GM21423 (cell line): ENCODE data around the gene NUDC.
"Not testable (repeated sequence)": the region's sequence is repeated elsewhere in the genome, so short reads cannot be mapped to it uniquely, and the experiment has no call there.

ENCODE experiments used
- ATAC-seq: cut with Tn5 transposase; IDR thresholded peaks from one replicate; pipeline ENCODE4 v1.9.1; 2021; ENCODE audit warnings: mild to moderate bottlenecking, moderate library complexity; ENCODE audit not compliant: unreplicated experiment

Gene NUDC

GRCh38 chr1:26911399-26912146, 10.0 kb upstream of the NUDC start:
- ATAC-seq: no peak

DNA sequence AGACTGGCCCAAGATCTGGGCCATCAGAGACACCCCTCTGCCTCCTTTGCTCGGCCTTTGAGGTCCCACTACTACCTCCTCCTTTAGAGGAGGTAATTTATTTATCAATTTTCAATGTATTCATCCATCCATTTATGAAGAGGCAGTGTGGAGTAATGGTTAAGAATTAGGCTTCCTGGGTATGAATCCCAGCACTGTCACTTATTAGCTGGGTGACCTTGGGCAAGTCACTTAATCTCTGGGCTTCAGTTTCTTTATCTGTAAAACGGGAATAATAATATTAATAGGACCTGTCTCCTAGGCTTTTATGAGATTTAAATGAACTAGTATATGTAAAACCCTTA, 9.4 kb upstream of the NUDC start:
- ATAC-seq: no peak

GRCh38 chr1:26913389-26913753, 8.2 kb upstream of the NUDC start:
- ATAC-seq: no peak

DNA sequence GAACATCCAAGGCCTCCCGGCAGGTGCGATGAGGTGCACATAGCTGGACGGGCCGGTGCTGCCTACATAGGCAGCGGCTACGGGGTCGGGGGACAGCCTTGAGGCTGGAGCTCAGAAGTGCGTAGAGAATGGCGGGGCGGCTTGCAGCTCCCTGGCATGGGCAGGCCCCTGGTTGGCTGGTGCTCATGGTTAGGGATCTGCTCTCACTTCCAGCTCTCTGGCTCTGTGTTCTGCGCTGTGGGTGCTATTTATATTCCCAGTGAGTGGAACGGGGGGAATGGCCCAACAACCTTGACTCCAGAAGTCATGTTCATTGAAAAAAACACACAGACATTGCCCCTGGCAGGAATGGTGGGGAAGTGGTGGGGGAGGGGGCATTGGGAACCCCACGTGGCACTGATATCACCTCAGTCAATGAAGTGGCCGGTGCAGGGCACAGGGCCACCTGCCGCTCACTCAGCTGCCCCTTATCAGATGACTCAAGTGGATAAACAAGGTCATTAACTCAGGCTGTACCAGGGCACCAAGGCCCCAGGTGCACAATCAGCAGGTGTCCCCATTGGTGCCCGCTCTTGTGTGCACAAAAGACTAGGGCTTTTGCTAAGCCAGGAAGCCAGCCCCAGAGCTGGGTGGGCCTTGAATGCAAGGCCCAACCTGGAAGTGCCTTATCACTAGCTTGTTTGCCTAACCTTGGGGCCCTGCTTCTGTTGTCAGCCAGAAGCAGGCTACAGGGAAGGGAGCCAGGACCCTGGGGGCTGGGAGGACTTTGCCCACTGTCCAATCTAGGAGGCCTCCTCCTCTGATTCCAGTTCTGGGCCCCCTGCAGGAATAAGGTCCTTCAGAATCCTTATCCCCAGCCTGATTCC, 7.6 kb upstream of the NUDC start, which contains the start of gene NR0B2:
TSS of gene NR0B2 (minus strand) at position 222 of the 866 bp plus-strand sequence. CDS start at position 187, 35 bp downstream.
- no peak for ATAC-seq

DNA sequence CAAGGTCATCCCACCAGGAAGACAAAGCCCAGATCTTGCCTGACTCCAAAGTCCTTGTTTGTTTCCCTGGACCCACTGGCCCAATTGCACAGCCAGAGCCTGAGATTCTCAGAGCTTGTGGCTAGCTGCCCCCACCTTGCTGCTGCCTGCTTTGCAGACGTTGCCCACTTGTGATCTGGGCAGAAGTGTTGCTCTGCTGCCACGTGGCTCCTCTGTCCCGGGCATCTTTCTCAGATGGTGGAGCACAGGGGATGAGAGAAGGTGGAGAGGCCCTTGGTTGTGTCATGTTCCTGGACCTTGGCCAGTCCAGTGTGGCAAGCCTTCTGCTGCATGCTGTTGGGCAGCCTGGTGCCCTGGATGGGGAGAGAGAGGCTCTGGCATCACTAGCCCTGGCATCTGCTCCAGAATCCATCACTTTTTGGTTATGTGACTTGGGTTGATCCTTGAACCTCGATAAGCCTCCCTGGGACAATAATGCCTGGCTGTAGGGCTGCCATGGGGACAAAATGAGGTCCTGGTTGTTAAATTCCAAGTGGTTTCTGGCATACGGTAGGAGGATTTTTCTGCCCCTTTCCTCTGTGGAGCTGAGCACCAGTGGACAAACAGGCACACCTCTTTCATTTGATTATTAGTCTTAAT, 6.2 kb upstream of the NUDC start:
- ATAC-seq: no peak

DNA sequence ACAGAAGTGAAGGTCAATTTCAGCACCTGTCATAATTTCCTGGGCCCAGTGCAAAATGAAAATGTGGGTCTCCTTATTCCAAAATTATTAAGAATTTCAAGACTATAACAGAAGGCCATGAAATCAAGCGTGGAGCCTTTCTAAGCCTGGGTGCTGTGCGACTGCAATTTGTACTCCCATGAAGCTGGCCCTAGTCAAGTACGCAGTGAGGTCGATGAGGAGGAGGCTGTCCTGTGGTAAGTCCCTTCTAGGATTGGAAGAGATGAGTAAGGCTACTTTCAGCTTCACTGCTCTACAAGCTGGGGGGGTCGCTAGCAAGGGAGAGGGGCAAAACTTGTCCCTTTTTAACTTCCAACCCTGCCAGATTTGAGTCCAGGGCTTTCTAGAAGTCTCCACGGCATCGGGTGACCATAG, 410 bp upstream of the NUDC start:
- ATAC-seq: no peak

DNA sequence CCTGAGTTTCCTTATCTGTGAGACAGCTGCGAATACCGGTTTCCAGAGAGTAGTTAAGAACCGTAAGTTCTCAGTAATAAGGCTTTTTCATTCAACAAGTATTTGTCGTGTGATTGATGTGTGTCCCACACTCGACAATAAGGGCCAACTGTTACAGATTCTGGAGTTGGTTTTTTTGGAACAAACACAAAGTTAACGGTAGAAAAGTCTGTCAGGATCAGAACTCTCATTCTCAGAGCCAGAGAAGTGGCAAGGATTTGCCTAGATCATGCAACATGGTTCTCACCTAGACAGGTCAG, 837 bp downstream of the NUDC start:
- no peak for ATAC-seq

DNA sequence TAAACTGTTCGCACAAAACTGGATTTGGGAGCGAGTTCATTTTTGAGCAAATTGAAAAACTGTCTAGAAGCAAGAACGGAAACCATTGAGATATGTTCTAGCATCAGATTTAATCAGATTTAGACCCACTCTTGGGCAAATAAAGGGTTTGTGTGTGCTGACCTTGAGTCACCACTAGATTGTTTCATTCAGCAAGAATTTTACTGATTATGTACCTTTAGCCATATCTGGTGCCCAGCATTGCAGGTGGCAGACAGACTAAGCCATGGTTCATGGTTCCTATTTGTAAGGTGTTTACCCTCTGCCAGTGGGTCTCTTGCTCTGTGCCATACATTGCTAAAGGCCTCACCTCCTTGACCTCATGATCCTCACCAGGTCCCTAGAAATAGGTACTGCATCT, 1.4 kb downstream of the NUDC start:
- ATAC-seq: no peak

DNA sequence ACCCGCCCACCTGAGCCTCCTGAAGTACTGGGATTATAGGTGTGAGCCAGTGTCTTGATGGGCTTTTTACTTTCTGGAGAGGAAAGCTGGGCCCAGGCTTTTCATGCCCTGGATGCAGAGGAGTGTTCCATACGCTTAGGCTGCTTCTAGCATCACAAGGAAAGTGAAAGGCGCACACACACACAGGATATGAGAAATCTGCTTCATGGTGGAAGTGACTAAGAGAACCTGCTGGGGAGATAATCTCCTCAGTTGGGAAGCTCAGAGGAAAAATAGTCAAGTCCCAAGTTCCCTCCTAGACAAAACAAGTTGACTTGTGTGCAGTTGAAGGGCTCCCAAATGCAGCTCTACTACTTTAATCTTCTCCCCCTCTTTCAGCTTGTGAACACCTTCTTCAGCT, 2.2 kb downstream of the NUDC start:
- ATAC-seq: no peak

DNA sequence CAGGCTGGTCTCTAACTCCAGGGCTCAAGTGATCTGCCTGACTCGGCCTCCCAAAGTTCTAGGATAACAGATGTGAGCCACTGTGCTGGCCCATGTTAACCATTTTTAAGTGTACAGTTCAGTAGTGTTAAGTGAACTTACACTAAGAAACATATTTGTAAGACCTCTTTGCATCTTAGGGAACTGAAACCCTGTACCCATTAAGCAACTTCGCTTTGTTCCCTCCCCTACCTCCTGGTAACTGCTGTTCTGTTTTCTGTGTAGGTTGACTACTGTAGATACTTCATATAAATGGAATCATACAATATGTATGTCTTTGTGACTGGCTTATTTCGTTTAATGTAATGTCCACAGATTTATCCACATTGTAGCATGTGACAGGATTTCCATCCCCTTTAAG, 11.0 kb downstream of the NUDC start:
- no peak for ATAC-seq

DNA sequence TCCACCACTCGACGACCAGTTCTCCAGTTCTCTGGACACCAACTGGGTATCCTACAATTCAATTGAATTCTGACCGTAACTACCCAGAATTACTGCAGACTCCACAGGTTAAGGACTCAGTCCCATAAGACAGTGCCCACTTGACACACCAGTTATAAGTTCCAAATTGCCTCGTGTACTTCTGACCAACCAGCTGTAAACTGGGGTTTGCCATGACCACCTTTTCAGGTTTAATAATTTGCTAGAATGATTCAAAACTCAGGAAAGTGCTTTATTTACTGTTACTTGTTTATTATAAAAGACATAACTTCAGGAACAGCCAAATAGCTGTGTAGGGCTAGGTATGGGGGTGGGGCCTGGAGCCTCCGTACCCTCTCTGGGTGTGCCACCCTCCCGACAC, 15.3 kb downstream of the NUDC start:
- no peak for ATAC-seq

- no peak for ATAC-seq
These were observed 16.6 kb downstream of the NUDC start for GRCh38 chr1:26938004-26938658.

GRCh38 chr1:26938659-26939025, 17.1 kb downstream of the NUDC start:
- no peak for ATAC-seq

GRCh38 chr1:26941311-26941710, 19.8 kb downstream of the NUDC start:
- no peak for ATAC-seq

GRCh38 chr1:26942656-26943055, 21.1 kb downstream of the NUDC start:
- ATAC-seq: no peak

DNA sequence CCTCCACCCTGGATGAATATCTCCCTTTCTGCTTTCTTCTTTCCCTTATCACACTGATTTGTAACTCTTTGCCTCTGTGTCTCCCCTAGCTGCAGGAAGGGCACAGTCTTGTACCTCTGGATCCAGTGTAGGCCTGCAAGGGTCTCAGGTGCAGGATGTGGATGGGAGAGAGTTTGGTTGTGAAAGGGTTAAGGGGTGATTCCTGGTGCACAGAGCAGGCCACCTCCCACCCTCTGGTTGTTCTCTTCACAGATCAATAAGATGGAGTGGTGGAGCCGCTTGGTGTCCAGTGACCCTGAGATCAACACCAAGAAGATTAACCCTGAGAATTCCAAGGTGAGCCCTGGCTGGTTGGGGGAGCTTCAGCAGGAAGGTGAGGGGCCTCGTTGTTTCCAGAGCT, 23.6 kb downstream of the NUDC start:
- ATAC-seq: no peak

DNA sequence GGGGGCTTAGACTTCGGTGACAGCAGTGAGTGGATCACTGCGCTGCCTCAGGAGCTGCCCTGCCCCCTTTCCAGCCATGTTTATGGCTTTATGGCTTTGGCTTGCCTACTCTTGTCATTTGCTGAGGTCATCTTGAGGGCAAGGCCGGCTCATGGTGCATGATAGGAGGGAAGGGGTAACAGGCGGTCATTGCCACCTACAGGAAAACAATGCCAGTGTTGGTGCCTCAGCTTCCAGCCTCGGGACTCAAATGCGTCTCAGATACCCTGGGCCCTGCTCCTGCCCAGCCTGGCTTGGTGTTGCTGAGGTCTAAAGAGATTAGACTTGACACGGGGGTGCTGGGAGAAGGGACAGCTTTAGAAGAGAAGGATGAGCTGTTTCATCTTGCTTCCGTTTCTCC, 24.2 kb downstream of the NUDC start:
- ATAC-seq: no peak

GRCh38 chr1:26946270-26946669, 24.7 kb downstream of the NUDC start:
- no peak for ATAC-seq

DNA sequence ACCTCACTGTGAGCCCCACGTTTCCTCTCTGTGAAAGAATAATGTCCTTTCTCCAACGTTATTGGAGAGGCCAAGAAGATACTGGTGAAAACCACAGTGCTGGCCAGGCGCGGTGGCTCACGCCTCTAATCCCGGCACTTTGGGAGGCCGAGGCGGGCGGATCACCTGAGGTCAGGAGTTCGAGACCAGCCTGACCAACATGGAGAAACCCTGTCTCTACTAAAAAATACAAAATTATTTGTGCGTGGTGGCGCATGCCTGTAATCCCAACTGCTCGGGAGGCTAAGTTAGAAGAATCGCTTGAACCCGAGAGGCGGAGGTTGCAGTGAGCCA, 27.1 kb downstream of the NUDC start:
- ATAC-seq: not testable (repeated sequence)

GRCh38 chr1:26949266-26949925, 27.9 kb downstream of the NUDC start:
- no peak for ATAC-seq

DNA sequence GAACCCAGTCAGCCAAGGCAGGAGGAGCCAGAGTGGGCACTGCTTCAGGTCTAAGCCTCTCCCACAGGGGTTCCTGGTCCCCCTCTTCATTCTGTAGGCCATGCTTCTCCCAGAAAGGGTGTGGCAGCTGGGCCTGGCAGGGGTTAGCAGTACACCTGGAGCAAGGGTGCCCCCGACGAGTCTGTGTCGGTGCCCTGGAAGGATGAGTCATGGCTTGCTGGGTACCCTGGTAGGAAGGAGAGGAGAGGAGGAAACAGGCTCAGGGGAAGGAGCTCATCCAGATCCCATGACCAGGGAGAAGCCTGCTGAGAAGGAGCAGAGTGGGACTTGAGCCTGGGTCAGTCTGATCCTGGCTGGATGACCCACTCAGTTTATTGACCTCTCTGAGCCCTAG, 28.4 kb downstream of the NUDC start:
- ATAC-seq: no peak
